ENCODE data around the gene HRK. TPM values are rescaled to one million over a fixed set of nuclear protein-coding genes. Genes with fewer than 3 reads are reported as not detected.

HRK gene
- total RNA-seq, 1 experiment from 2014 or later, result 0.59 TPM

DNA sequence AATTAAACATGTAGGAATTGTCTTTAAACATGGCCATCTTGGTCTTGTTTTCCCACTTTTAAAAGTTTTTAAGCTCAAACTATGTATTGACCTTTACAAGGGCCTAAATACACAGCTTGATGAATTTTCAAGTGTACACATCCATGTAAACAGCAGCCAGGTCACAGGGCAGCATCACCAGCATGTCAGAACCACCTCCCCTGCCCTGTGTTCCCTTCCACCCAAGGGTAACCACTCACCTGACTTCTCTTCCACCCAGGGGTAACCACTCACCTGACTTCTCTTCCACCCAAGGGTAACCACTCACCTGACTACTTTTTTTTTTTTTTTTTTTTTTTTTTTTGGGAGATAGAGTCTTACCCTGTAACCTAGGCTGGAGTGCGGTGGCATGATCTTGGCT lies 34.1 kb upstream of the HRK start:
- no peak for DNase-seq
- Histone ChIP-seq H3K36me3 (replicated peaks; ENCODE audit: control insufficient read depth, insufficient read depth, low read length) (no peaks in the 10 kb centered on the region), H3K27me3 (ENCODE audit: control insufficient read depth, insufficient read depth, low read length) (no peaks in the 10 kb centered on the region), H3K4me3 (ENCODE audit: insufficient read depth, low read depth, low read length) (no peak overlapping the region)

DNA sequence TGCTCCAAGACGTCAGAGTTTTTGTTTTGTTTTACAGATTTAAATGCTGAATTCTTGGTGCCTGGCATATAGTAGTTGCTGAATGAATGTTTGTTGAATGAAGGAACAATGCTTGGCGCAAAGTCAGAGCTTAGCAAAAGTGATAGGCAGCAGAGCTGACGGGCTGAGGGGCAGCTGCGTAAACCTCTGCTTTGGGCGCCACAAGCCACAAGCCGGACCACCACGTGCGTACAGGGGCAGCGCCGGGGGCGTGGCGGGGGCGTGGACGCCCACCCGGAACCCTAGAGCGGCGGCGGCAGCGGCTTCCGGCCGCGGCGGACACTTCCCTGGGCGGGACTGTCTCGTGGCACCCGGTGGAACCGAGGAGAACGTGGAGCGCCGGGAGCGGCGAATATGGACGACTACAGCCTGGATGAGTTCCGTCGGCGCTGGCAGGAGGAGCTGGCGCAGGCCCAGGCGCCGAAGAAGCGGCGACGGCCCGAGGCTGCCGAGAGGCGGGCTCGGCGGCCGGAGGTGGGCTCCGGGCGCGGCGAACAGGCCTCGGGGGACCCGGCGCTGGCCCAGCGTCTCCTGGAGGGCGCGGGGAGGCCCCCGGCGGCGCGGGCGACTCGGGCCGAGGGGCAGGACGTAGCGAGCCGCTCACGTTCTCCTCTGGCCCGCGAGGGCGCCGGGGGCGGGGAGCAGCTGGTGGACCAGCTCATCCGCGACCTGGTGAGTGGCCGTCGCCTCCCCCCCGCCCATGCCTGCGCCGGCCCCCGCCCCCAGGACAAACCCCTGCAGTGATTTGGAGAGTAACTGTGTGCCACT lies 29.6 kb upstream of the HRK start, which contains the start of gene FBXW8:
TSS of gene FBXW8 (plus strand) at position 306 of the 807 bp plus-strand sequence. CDS start at position 394, 88 bp downstream.
- no peaks in the 10 kb centered on the region for H3K36me3 ChIP-seq (replicated peaks; ENCODE audit: control insufficient read depth, insufficient read depth, low read length)
- no peaks in the 10 kb centered on the region for H3K27me3 ChIP-seq (ENCODE audit: control insufficient read depth, insufficient read depth, low read length)
- DNase-seq, result peak; percentile 94
- H3K4me3 ChIP-seq (ENCODE audit: insufficient read depth, low read depth, low read length), result peak within 1 kb of the TSS; percentile 70

DNA sequence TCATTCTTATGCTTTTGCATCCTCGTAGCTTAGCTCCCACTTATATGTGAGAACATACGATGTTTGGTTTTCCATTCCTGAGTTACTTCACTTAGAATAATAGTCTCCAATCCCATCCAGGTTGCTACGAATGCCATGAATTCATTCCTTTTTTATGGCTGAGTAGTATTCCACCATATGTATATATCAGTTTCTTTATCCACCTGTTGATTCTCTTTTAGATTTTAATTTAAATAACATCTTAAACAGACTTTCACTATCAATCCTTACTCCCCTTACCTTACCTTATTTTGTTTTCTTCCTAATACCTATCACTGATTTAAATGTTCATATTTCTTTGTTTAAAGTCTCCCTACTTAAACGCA lies 29.0 kb upstream of the HRK start:
- Histone ChIP-seq H3K4me3 (ENCODE audit: insufficient read depth, low read depth, low read length) (peak overlapping the region; percentile 70), H3K27me3 (ENCODE audit: control insufficient read depth, insufficient read depth, low read length) (no peaks in the 10 kb centered on the region), H3K36me3 (replicated peaks; ENCODE audit: control insufficient read depth, insufficient read depth, low read length) (no peaks in the 10 kb centered on the region)
- DNase-seq, result no peak

DNA sequence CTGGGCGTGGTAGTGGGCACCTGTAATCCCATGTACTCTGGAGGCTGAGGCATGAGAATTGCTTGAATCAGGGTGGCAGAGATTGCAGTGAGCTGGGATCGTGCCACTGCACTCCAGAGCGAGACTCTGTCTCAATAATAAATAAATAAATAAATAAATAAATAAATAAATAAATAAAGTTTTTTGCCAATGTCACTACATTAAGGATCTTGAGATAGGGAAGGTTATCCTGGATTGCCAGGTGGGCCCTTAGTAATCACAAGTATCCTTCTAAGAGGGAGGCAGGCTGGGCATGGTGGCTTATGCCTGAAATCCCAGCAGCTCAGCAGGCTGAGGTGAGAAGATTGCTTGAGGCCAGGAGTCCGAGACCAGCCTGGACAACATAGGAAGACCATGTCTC lies 25.0 kb upstream of the HRK start:
- no peaks in the 10 kb centered on the region for H3K27me3 ChIP-seq (ENCODE audit: control insufficient read depth, insufficient read depth, low read length)
- H3K4me3 ChIP-seq (ENCODE audit: insufficient read depth, low read depth, low read length), result no peak overlapping the region
- no peak for DNase-seq
- no peaks in the 10 kb centered on the region for H3K36me3 ChIP-seq (replicated peaks; ENCODE audit: control insufficient read depth, insufficient read depth, low read length)

DNA sequence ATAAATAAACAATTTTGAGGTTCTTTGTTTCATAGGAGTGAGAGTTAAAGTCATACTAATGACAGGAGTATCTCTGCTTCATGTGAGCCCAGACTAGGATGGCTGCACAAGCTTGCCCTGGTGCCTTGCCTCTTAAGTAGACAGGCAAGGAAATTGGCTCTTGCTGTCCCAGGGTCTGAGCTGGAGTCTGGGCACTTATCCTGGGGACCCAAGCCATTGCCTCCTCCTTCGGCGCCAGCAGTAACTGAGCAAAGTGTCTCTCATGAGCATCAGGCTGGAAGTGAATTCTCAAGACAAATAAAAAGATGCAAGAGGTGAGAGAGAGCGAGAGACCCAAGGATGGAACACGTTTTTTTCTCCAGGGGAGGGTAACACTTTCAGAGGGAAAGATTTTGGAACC lies 22.6 kb upstream of the HRK start:
- Histone ChIP-seq H3K4me3 (ENCODE audit: insufficient read depth, low read depth, low read length) (no peak overlapping the region), H3K27me3 (ENCODE audit: control insufficient read depth, insufficient read depth, low read length) (no peaks in the 10 kb centered on the region; the same call in 1 of the 2 replicates), H3K36me3 (replicated peaks; ENCODE audit: control insufficient read depth, insufficient read depth, low read length) (no peaks in the 10 kb centered on the region)
- DNase-seq, result no peak

DNA sequence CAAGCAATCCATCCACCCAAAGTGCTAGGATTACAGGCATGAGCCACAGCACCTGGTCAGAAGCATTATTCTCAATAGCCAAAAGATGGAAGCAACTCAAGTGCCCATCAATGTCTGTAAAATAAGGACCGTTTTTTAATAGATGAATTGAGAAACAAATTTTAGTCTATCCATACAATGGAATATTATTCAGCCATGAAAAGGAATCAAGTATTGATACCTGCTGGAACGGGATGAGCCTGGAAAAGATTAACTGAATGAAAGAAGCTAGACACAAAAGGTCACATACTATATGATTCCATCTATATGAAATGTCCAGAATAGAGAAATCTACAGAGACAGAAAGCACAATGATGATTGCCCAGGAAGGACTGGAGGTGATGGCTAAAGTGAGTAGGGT lies 20.4 kb upstream of the HRK start:
- no peak overlapping the region for H3K4me3 ChIP-seq (ENCODE audit: insufficient read depth, low read depth, low read length)
- no peak for DNase-seq

DNA sequence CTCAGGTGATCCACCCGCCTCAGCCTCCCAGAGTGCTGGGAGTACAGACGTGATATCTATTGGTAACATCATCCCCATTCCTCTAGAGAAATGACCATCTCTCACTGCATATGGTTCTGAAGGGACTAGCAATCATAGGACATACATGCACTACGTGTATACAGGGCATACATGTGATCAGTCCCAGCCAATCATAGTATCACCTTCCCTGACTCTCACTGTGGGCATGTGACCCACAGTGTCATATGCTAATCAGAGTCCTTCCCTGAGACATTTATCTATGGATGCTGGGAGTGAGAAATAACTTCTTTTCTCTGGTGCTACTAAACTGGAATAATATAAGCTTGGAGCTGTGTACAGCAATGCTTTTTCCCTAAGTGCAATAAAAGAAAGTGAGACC lies 17.4 kb upstream of the HRK start:
- no peak for DNase-seq
- Histone ChIP-seq H3K27me3 (ENCODE audit: control insufficient read depth, insufficient read depth, low read length) (no peaks in the 10 kb centered on the region; the same call in 1 of the 2 replicates), H3K4me3 (ENCODE audit: insufficient read depth, low read depth, low read length) (no peak overlapping the region), H3K36me3 (replicated peaks; ENCODE audit: control insufficient read depth, insufficient read depth, low read length) (no peaks in the 10 kb centered on the region)

More for the DNA sequence above, 20.4 kb upstream of the HRK start:
- Histone ChIP-seq H3K27me3 (ENCODE audit: control insufficient read depth, insufficient read depth, low read length) (no peaks in the 10 kb centered on the region; the same call in 1 of the 2 replicates), H3K36me3 (replicated peaks; ENCODE audit: control insufficient read depth, insufficient read depth, low read length) (no peaks in the 10 kb centered on the region)

DNA sequence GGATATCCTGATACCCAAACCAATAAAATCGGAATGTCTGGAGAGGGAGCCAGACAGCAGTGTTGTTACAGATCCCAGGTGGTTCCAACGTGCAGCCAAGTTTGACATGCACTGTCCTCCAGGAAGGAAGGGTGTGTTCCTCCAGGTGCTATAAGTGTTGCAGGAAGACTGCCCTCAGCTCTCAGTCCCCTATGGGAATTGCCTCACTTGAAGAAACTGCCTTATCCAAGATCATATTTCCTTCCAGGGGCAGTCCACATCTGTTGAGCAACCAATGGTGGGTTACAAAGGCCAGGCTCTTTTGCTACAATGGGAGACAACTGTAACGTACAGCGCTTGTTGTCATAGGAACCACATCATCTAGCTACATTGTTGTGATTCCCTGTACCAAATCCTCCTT lies 16.2 kb upstream of the HRK start:
- H3K27me3 ChIP-seq (ENCODE audit: control insufficient read depth, insufficient read depth, low read length), result no peaks in the 10 kb centered on the region; the same call in 1 of the 2 replicates
- no peak overlapping the region for H3K4me3 ChIP-seq (ENCODE audit: insufficient read depth, low read depth, low read length)
- H3K36me3 ChIP-seq (replicated peaks; ENCODE audit: control insufficient read depth, insufficient read depth, low read length), result no peaks in the 10 kb centered on the region
- DNase-seq, result no peak

DNA sequence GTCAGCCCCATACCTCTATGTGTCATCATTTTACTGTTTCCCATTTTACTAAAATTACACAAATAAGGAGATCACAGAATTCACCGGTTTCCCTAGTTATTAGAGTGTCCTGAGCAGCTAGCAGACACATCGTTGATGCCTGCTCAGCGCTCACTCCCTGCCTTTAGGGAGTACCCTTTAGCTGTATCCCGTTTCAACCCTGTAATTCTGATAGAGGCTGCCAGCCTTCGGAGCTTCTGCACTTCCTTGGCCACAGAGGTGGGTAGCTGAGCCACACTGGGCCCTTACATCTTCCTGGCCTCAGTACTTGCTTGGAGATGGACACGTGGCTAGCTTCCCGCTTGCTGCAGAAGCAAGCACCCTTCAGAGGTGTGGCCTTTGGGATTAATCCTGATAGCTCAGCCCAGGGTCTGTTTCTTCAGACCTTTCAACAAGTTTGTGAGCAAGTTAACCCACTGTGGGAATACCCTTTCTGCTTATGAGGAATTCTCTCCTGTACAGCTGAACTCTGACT lies 15.2 kb upstream of the HRK start:
- H3K27me3 ChIP-seq (ENCODE audit: control insufficient read depth, insufficient read depth, low read length), result no peaks in the 10 kb centered on the region; the same call in 1 of the 2 replicates
- H3K36me3 ChIP-seq (replicated peaks; ENCODE audit: control insufficient read depth, insufficient read depth, low read length), result no peaks in the 10 kb centered on the region
- no peak for DNase-seq
- no peak overlapping the region for H3K4me3 ChIP-seq (ENCODE audit: insufficient read depth, low read depth, low read length)

DNA sequence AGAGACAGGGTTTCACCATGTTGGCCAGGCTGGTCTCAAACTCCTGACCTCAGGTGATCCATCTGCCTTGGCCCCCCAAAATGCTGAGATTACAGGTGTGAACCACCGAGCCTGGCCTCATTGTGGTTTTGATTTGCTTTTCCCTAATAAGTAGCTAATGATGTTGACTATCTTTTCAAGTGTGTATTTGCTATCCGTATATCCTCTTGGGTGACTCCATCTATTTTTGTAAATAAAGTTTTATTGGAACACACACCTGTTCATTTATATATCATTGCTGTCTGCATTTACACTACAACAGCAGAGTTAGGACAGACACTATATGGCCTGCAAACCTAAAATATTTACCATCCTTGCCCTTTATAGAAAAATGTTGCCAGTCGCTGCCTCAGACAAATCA lies 13.7 kb upstream of the HRK start:
- H3K27me3 ChIP-seq (ENCODE audit: control insufficient read depth, insufficient read depth, low read length), result no peaks in the 10 kb centered on the region; the same call in 1 of the 2 replicates
- no peak overlapping the region for H3K4me3 ChIP-seq (ENCODE audit: insufficient read depth, low read depth, low read length)
- H3K36me3 ChIP-seq (replicated peaks; ENCODE audit: control insufficient read depth, insufficient read depth, low read length), result no peaks in the 10 kb centered on the region
- no peak for DNase-seq

DNA sequence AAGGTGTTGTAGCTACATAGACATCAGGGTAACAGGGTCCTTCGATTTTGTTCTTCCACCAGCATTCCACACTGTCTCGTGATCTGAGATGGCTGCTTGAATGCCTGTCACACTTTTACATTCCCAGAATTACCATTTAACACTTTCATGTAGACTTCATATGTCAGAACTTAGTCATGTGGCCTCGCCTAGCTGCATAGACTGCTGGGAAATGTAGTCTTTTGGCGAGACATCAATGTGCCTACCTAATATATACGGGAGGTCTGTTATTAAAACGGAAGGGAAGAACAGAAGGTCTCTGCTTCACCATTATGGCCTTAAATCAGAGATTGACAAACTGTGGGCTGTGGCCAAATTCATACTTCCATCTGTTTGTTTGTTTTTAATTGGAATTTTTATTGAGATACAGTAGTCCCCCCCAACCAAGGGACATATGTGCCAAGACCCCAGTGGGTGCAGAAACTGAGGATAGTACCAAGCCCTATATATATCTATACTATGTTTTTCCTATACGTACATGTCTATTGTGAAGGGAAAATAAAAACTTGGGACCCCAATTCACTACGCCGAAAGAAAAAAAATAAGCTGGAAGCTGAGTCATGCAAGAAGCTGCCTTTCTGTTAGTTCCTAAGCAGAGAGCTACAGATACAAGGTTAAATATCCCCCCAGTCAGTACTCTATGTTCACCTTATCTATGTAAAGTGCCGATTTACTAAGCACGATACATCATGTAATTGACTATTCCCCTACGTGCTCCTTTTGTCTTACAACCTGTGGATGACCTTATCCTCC lies 11.3 kb upstream of the HRK start:
- DNase-seq, result no peak
- Histone ChIP-seq H3K36me3 (replicated peaks; ENCODE audit: control insufficient read depth, insufficient read depth, low read length) (no peaks in the 10 kb centered on the region), H3K27me3 (ENCODE audit: control insufficient read depth, insufficient read depth, low read length) (no peaks in the 10 kb centered on the region), H3K4me3 (ENCODE audit: insufficient read depth, low read depth, low read length) (no peak overlapping the region)

DNA sequence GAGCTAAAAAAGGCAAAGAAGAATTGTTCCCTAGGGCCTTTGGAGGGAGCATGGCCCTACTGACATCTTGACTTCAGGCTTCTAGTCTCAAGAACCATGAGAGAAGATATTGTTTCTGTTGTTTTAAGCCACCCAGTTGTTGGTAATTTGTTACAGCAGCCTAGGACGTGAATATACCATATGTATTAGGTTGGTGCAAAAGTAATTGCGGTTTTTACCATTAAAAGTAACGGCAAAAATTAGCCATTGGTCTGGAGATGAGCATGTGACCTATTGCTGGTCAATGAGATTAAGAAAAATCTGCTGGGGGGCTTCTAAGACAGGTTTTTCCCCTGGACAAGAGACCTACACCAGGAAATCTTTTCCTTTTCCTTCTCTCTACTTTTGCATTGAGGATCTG lies 9.8 kb upstream of the HRK start:
- no peaks in the 10 kb centered on the region for H3K27me3 ChIP-seq (ENCODE audit: control insufficient read depth, insufficient read depth, low read length)
- no peak for DNase-seq

DNA sequence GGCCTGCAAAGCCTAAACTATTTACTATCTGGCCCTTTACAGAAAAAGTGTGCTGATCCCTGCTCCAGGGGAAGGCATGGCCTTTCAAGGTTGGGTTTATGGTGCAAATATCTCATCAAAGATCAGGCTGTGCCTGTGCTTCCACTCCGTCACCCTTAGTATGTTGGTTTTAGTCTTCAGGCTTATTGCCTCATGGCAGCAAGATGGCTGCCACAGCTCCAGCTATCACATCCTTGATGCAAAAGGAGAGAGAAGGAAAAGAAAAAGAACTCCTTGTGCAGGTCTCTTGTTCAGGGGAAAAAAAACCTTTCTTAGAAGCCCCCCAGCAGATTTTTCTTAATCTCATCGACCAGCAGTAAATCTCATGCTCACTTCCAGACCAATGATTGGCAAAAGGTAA lies 9.1 kb upstream of the HRK start:
- no peak overlapping the region for H3K4me3 ChIP-seq (ENCODE audit: insufficient read depth, low read depth, low read length)
- DNase-seq, result no peak
- no peaks in the 10 kb centered on the region for H3K27me3 ChIP-seq (ENCODE audit: control insufficient read depth, insufficient read depth, low read length)
- no peaks in the 10 kb centered on the region for H3K36me3 ChIP-seq (replicated peaks; ENCODE audit: control insufficient read depth, insufficient read depth, low read length)

More for the DNA sequence above, 9.8 kb upstream of the HRK start:
- Histone ChIP-seq H3K36me3 (replicated peaks; ENCODE audit: control insufficient read depth, insufficient read depth, low read length) (no peaks in the 10 kb centered on the region), H3K4me3 (ENCODE audit: insufficient read depth, low read depth, low read length) (no peak overlapping the region)

DNA sequence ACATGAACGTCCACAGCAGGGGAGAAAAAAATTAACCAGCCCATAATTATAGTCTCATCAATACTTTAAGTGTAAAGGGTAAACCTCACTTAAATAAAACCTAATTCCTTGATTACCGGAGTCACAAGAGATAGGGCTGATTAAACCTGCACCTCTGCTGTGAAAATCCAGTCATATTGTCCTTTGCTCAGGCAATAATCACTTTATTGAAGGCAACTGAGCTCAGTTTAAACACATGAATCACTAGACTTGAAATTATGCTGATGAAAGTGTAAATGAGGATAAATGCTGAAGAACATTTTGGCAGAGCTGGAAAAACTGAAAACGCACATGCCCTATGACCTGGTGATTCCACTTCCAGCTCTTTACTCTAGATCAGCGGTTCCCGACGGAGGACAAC lies 6.7 kb upstream of the HRK start:
- H3K4me3 ChIP-seq (ENCODE audit: insufficient read depth, low read depth, low read length), result no peak overlapping the region
- no peaks in the 10 kb centered on the region for H3K36me3 ChIP-seq (replicated peaks; ENCODE audit: control insufficient read depth, insufficient read depth, low read length)
- H3K27me3 ChIP-seq (ENCODE audit: control insufficient read depth, insufficient read depth, low read length), result peaks cover 8% of the 10 kb centered on the region
- DNase-seq, result no peak

DNA sequence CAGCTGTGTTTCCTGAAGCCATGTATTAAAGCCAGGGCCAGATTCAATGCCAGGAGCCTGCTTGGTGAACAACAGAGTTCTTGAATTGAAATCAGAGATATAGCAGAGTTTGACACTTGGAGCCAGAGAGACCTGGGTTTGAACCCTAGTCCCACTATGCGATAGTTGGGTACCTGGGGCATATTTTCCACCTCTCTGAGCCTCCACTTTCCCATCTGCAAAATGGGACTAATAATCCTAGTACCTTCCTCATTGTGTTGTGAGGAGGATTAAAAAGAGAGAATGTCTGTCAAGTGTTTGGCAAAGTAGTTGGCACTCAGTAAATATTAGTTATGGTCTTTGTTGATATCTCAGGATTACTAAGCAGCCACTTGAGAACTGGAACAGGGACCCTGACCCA lies 6.0 kb upstream of the HRK start:
- H3K36me3 ChIP-seq (replicated peaks; ENCODE audit: control insufficient read depth, insufficient read depth, low read length), result no peaks in the 10 kb centered on the region
- H3K4me3 ChIP-seq (ENCODE audit: insufficient read depth, low read depth, low read length), result no peak overlapping the region
- no peak for DNase-seq

More for the DNA sequence above, 6.0 kb upstream of the HRK start:
- peaks cover 14% of the 10 kb centered on the region for H3K27me3 ChIP-seq (ENCODE audit: control insufficient read depth, insufficient read depth, low read length)

Measured in H7 (cell line).